ENCODE data around the gene CTRB2. TPM values are rescaled to one million over a fixed set of nuclear protein-coding genes. Genes with fewer than 3 reads are reported as not detected.
"Not testable (repeated sequence)": the region's sequence is repeated elsewhere in the genome, so short reads cannot be mapped to it uniquely, and the experiment has no call there.

Gene CTRB2
- total RNA-seq, 2 donors from 2014 or later: 12.5 TPM

DNA sequence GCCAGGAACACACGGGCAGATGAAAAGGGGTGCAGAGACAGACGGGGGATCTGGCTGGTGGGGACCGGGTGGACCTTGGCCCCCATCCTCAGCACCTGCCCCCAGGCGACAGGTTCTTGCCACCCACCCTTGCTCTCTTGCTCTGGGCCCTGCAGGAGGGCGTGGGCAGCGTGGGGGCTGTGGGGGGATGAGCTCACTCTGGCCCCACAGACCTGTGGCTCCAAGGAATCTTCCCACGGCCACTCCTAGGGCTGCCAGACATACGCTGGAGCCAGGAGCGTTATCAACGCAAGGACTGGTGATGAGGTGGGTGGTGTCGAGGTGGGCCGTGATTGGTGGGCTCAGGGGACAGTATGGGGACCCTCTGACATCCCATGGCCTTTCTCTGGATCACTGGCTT is 18.1 kb upstream of the CTRB2 start:
- ATAC-seq (ENCODE audit: insufficient number of reproducible peaks, low FRiP score, low read depth): no peak

DNA sequence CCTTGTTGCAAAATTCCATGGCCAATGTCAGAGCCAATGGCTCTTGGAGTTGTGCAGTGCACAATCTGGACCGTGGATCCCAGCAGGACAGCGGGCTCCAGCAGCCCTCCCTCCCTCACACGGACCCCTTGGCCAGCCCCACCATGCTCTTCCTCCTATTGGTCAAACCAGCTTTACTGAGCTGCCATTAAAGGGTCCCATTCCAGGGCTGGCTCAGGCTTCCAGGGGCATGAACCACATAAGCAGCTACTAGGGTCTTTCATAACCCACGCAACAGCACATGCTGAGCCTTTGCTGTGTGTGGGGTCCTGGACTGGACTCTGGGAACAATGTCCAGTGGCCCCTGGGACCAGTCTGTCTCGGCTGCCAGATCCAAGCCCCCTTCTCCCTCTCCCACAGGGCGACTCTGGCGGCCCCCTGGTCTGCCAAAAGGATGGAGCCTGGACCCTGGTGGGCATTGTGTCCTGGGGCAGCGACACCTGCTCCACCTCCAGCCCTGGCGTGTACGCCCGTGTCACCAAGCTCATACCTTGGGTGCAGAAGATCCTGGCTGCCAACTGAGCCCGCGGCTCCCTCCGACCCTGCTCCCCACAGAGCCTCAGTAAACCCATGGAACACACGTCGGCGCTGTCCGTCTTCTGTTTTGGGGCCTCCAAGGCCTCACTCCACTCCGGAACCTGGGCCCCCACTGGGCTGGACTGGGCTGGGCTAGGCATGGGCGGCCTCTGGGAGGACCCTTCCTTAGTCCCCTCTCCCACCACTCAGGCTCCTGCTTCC is 17.5 kb upstream of the CTRB2 start:
- no peak for ATAC-seq (ENCODE audit: insufficient number of reproducible peaks, low FRiP score, low read depth)
- Histone ChIP-seq H3K36me3 (peaks cover 19% of the 10 kb centered on the region), H3K27me3 (replicated peaks; ENCODE audit: insufficient read depth) (no peaks in the 10 kb centered on the region), H3K27ac (no peak overlapping the region), H3K4me3 (no peak overlapping the region), H3K9me3 (no peaks in the 10 kb centered on the region), H3K4me1 (ENCODE audit: control insufficient read depth in 1 of 2, low read depth in 2 of 2) (peaks cover 0 to 6% of the 10 kb centered on the region in 2 donors)
- TF ChIP-seq, protein P1, sequence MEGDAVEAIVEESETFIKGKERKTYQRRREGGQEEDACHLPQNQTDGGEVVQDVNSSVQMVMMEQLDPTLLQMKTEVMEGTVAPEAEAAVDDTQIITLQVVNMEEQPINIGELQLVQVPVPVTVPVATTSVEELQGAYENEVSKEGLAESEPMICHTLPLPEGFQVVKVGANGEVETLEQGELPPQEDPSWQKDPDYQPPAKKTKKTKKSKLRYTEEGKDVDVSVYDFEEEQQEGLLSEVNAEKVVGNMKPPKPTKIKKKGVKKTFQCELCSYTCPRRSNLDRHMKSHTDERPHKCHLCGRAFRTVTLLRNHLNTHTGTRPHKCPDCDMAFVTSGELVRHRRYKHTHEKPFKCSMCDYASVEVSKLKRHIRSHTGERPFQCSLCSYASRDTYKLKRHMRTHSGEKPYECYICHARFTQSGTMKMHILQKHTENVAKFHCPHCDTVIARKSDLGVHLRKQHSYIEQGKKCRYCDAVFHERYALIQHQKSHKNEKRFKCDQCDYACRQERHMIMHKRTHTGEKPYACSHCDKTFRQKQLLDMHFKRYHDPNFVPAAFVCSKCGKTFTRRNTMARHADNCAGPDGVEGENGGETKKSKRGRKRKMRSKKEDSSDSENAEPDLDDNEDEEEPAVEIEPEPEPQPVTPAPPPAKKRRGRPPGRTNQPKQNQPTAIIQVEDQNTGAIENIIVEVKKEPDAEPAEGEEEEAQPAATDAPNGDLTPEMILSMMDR (IDR thresholded peaks at IDR 0.05): no peak
- DNase-seq (ENCODE audit: low spot score): no peak

More for the DNA sequence above, 18.1 kb upstream of the CTRB2 start:
- no peak overlapping the region for H3K4me3 ChIP-seq
- TF ChIP-seq, protein P1 (IDR thresholded peaks at IDR 0.05): no peak
- peaks cover 0 to 6% of the 10 kb centered on the region in 2 donors for H3K4me1 ChIP-seq (ENCODE audit: control insufficient read depth in 1 of 2, low read depth in 2 of 2)
- no peak for DNase-seq (ENCODE audit: low spot score)
- no peaks in the 10 kb centered on the region for H3K27me3 ChIP-seq (replicated peaks; ENCODE audit: insufficient read depth)
- no peaks in the 10 kb centered on the region for H3K9me3 ChIP-seq
- H3K36me3 ChIP-seq: peaks cover 20% of the 10 kb centered on the region
- H3K27ac ChIP-seq: no peak overlapping the region

DNA sequence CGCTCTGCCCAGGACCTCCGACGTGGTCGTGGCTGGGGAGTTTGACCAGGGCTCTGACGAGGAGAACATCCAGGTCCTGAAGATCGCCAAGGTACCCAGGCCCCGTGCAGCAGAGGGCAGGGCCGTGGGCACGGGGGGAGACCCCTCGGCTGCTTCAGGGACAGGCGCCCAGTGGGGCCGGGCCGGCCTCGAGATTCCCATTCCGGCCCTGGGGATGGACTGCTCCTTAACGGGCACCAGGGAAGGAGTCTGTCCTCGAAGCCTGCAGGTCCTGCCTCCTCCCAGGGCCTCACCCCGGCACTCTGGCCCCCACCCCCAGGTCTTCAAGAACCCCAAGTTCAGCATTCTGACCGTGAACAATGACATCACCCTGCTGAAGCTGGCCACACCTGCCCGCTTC is 16.2 kb upstream of the CTRB2 start:
- H3K27me3 ChIP-seq (replicated peaks; ENCODE audit: insufficient read depth): not testable (repeated sequence)

DNA sequence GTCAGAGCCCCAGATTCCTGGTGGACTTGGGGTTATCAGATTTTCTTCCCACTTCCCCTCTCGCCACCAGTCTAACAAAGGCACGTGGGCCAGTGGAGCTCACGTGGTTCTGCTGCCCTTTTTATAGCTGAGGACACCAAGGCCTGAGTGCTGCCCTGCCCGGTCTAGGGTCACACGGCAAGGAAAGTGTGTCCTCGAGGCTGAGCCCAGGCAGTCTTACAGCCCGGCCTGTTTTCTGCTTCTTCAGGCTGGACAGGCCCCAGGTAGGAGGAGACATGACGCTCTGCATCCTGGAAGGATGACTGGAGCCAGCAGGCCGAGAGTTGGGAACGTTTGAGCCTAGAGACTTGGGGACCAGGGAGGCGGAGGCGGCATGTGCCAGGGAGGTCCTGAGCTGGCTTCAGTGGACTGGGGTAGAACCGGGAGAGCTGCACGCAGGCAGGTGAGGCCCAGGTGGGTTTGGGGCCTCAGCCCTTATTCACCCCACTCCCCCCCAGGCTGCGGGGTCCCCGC is 15.4 kb upstream of the CTRB2 start:
- peaks cover 0 to 6% of the 10 kb centered on the region in 2 donors for H3K4me1 ChIP-seq (ENCODE audit: control insufficient read depth in 1 of 2, low read depth in 2 of 2)
- H3K27me3 ChIP-seq (replicated peaks; ENCODE audit: insufficient read depth): no peaks in the 10 kb centered on the region
- ATAC-seq (ENCODE audit: insufficient number of reproducible peaks, low FRiP score, low read depth) (no peak), DNase-seq (ENCODE audit: low spot score) (no peak)
- H3K36me3 ChIP-seq: no peaks in the 10 kb centered on the region
- peak overlapping the region; percentile 20 to 47 for H3K27ac ChIP-seq
- no peak overlapping the region for H3K4me3 ChIP-seq
- no peaks in the 10 kb centered on the region for H3K9me3 ChIP-seq
- TF ChIP-seq, protein P1 (IDR thresholded peaks at IDR 0.05): no peak

More for the DNA sequence above, 16.2 kb upstream of the CTRB2 start:
- not testable (repeated sequence) for H3K4me1 ChIP-seq (ENCODE audit: control insufficient read depth in 1 of 2, low read depth in 2 of 2); DNase-seq (ENCODE audit: low spot score); H3K36me3 ChIP-seq; H3K4me3 ChIP-seq; H3K9me3 ChIP-seq; ATAC-seq (ENCODE audit: insufficient number of reproducible peaks, low FRiP score, low read depth); H3K27ac ChIP-seq

DNA sequence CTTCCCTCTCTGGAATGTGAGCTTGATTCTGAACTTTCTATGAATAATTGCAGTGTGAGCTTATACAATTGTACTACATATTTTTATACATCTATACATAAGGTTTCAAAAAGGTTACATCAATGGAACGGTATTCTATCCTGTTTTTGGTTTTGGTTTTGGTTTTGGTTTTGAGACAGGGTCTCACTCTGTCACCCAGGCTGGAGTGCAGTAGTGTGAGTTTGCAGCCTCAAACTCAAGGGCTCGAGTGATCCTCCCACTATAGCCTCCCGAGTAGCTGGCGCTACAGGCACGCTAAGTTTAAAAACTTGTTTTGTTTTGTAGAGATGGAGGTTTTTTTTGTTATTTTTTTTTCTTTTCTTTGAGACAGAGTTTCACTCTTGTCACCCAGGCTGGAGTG is 12.9 kb upstream of the CTRB2 start:
- Histone ChIP-seq H3K9me3 (no peaks in the 10 kb centered on the region), H3K36me3 (no peaks in the 10 kb centered on the region), H3K4me3 (no peak overlapping the region), H3K27ac (no peak overlapping the region), H3K27me3 (replicated peaks; ENCODE audit: insufficient read depth) (no peaks in the 10 kb centered on the region), H3K4me1 (ENCODE audit: control insufficient read depth in 1 of 2, low read depth in 2 of 2) (peaks cover 0 to 20% of the 10 kb centered on the region in 2 donors)
- DNase-seq (ENCODE audit: low spot score) (no peak), ATAC-seq (ENCODE audit: insufficient number of reproducible peaks, low FRiP score, low read depth) (no peak)
- TF ChIP-seq, protein P1 (IDR thresholded peaks at IDR 0.05): no peak
